A673 (cell line): ENCODE measurements around the gene ST13. TPM values are rescaled to one million over a fixed set of nuclear protein-coding genes. Genes with fewer than 3 reads are reported as not detected.
A peak's percentile ranks its signal among the peaks of the same experiment; 100 is the strongest.

Experiments
- BruUV-seq: library from RNA; stranded (reverse); fragments of 400-500 nt; replicated peaks from 2 replicates; lab custom pipeline; 2021; lab: Mats Ljungman, UMichigan
- CTCF ChIA-PET: fragments of 300-600 bp; sonication (Branson Sonifier 250); formaldehyde crosslinking; loops from one replicate; lab custom pipeline; 2022; ENCODE audit warnings: antibody characterized with exemption; lab: Charles Lee
- POLR2A ChIA-PET: fragments of 300-600 bp; sonication (Branson Sonifier 250); formaldehyde crosslinking; loops from one replicate; lab custom pipeline; 2022; ENCODE audit warnings: antibody characterized with exemption; ENCODE audit not compliant: low non-redundant PET; lab: Charles Lee
- DNase-seq: peaks from one replicate; pipeline ENCODE4 v3.0.0-alpha.2; 2015; ENCODE audit warnings: low spot score
- H3K27ac ChIP-seq: fragments of 200-600 bp; sonication (generic); 2 replicates; pipeline ENCODE4 v1.5.1; 2016; ENCODE audit warnings: mixed run types, low read depth, mild to moderate bottlenecking, mixed read lengths, antibody characterized with exemption, low read length; ENCODE audit not compliant: poor library complexity, severe bottlenecking
- H3K27me3 ChIP-seq: fragments of 200-600 bp; sonication (generic); replicated peaks from 2 replicates; pipeline ENCODE4 v1.6.1; 2017; ENCODE audit warnings: mixed run types, low read depth, mild to moderate bottlenecking, mixed read lengths, antibody characterized with exemption, low read length; ENCODE audit not compliant: insufficient read depth, poor library complexity
- H3K36me3 ChIP-seq: fragments of 200-600 bp; sonication (generic); 2 replicates; pipeline ENCODE4 v1.6.1; 2016; ENCODE audit warnings: mixed run types, mild to moderate bottlenecking, mixed read lengths, antibody characterized with exemption, low read length; ENCODE audit not compliant: insufficient read depth, poor library complexity, severe bottlenecking
- H3K4me1 ChIP-seq: fragments of 200-600 bp; sonication (generic); 2 replicates; pipeline ENCODE4 v1.6.1; 2017; ENCODE audit warnings: mixed run types, mild to moderate bottlenecking, mixed read lengths, antibody characterized with exemption, low read length; ENCODE audit not compliant: insufficient read depth, poor library complexity, severe bottlenecking
- H3K4me3 ChIP-seq: fragments of 200-600 bp; sonication (generic); 2 replicates; pipeline ENCODE4 v1.5.1; 2016; ENCODE audit warnings: low read depth, mixed run types, mild to moderate bottlenecking, mixed read lengths, low read length; ENCODE audit not compliant: poor library complexity, severe bottlenecking
- H3K9me3 ChIP-seq: fragments of 200-600 bp; sonication (generic); 2 replicates; pipeline ENCODE4 v1.6.1; 2016; ENCODE audit warnings: mixed run types, low read depth, mild to moderate bottlenecking, mixed read lengths, antibody characterized with exemption, low read length; ENCODE audit not compliant: poor library complexity, severe bottlenecking
- CTCF ChIP-seq: fragments of 300-800, 200-600 bp; sonication (generic); conservative IDR thresholded peaks from 2 replicates; pipeline ENCODE4 v1.5.1; 2017; ENCODE audit warnings: low read depth, mild to moderate bottlenecking, antibody characterized with exemption, low read length, moderate library complexity, mixed read lengths
- EZH2 ChIP-seq: fragments of 200-600 bp; sonication (generic); IDR thresholded peaks from 2 replicates; pipeline ENCODE4 v1.6.1; 2017; ENCODE audit warnings: borderline replicate concordance, low read depth, mild to moderate bottlenecking, mixed read lengths, antibody characterized with exemption, low read length; ENCODE audit not compliant: poor library complexity, severe bottlenecking
- intact Hi-C: fragments of 100-400 bp; cut with micrococcal nuclease; formaldehyde crosslinking; loops from one replicate; pipeline ENCODE4 v1.10.0; 2022; ENCODE audit not compliant: unreplicated experiment
- total RNA-seq: library from RNA; stranded (reverse); gene quantifications from 2 replicates; pipeline ENCODE4 v1.2.3, GENCODE V29; 2021

ST13 gene
- total RNA-seq, 1 experiment from 2014 or later, result 337 TPM

GRCh38 chr22:40813912-40814315 is 42.5 kb downstream of the ST13 start:
- H3K4me1 ChIP-seq, result peaks cover 15% of the 10 kb centered on the region
- ChIA-PET POLR2A (no interaction called here), CTCF (no interaction called here)
- no peaks in the 10 kb centered on the region for H3K27me3 ChIP-seq
- BruUV-seq, result no TSS peak
- no peak for DNase-seq
- no peaks in the 10 kb centered on the region for H3K36me3 ChIP-seq
- H3K9me3 ChIP-seq, result no peaks in the 10 kb centered on the region
- no peak overlapping the region for H3K27ac ChIP-seq
- H3K4me3 ChIP-seq, result no peak overlapping the region
- no peak for TF ChIP-seq EZH2
- no peak for TF ChIP-seq CTCF
- intact Hi-C loops, result no loop called here

- CTCF ChIA-PET, result no interaction called here
- no TSS peak for BruUV-seq
- Histone ChIP-seq H3K27ac (peak overlapping the region; percentile 57), H3K4me3 (peak overlapping the region; percentile 11), H3K27me3 (no peaks in the 10 kb centered on the region), H3K4me1 (peaks cover 27% of the 10 kb centered on the region), H3K36me3 (no peaks in the 10 kb centered on the region), H3K9me3 (no peaks in the 10 kb centered on the region)
- POLR2A ChIA-PET, result interaction anchor here (0.6 to 0.7 kb wide), 2 partner anchors 276 to 297 kb away, joined by 3 to 6 read pairs; no protein-coding TSS in a partner anchor
- intact Hi-C loops, result no loop called here
- DNase-seq, result peak; percentile 65
- TF ChIP-seq EZH2, result no peak
- no peak for TF ChIP-seq CTCF
Observed at GRCh38 chr22:40808018-40808841, 48.2 kb downstream of the ST13 start.

GRCh38 chr22:40806711-40807110 is 49.7 kb downstream of the ST13 start:
- intact Hi-C loops, result no loop called here
- TF ChIP-seq EZH2 (no peak), CTCF (no peak)
- no TSS peak for BruUV-seq

More at GRCh38 chr22:40806711-40807110, 49.7 kb downstream of the ST13 start:
- Histone ChIP-seq H3K27me3 (no peaks in the 10 kb centered on the region), H3K27ac (no peak overlapping the region), H3K36me3 (no peaks in the 10 kb centered on the region), H3K4me3 (no peak overlapping the region), H3K9me3 (no peaks in the 10 kb centered on the region), H3K4me1 (peaks cover 30% of the 10 kb centered on the region)
- POLR2A ChIA-PET, result no interaction called here
- DNase-seq, result no peak
- CTCF ChIA-PET, result no interaction called here
